GM18505 (cell line): ENCODE data around the gene FOXA3.
A peak's percentile ranks its signal among the peaks of the same experiment; 100 is the strongest.

Experiments used
- ATAC-seq: cut with Tn5 transposase; IDR thresholded peaks from one replicate; pipeline ENCODE4 v1.9.1; 2021; ENCODE audit not compliant: unreplicated experiment
- POLR2A ChIP-seq: IDR thresholded peaks from 4 replicates; pipeline ENCODE4 v1.6.1; 2011; ENCODE audit warnings: borderline replicate concordance; ENCODE audit not compliant: insufficient read depth, insufficient read length; ENCODE audit errors: extremely low read depth

The FOXA3 gene

DNA sequence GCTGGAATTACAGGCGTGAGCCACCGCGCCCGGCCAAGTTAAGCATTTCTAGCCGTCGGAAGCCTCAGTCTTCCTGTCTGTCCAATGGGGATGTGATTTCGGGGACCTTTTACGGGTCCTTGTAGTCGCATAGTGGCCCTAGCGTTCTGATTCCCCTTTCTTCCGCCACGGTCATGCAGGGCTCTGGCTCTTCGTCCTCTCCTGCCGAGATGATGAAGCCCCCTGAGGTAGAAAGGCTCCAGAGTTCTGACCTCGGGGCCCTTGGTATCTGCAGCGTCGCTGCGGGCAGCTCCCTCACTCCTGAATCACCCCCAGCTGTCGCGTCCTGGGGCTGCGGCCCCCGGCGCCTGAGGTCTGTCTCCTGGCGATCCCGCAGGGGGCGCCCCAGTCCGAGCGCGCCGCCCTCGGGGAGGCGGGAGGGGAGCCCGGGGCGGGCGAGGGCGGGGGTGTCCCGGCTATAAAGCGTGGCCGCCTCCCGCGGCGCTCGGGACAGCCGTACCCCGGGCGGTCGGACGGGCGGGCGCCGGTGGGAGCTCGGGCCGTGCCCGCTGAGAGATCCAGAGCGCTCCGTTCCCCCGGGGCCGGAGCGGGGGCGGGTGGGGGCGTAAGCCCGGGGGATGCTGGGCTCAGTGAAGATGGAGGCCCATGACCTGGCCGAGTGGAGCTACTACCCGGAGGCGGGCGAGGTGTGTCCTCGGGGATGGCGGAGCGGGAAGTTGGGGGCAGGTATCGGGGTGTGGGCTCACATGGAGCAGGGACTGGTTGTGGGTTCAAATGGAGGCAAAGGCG lies at the start of gene FOXA3:
TSS of gene FOXA3 (plus strand) at position 487 of the 789 bp plus-strand sequence. CDS start at position 618, 131 bp downstream.
- peak; percentile 19 for TF ChIP-seq POLR2A
- ATAC-seq, result peak; percentile 36

DNA sequence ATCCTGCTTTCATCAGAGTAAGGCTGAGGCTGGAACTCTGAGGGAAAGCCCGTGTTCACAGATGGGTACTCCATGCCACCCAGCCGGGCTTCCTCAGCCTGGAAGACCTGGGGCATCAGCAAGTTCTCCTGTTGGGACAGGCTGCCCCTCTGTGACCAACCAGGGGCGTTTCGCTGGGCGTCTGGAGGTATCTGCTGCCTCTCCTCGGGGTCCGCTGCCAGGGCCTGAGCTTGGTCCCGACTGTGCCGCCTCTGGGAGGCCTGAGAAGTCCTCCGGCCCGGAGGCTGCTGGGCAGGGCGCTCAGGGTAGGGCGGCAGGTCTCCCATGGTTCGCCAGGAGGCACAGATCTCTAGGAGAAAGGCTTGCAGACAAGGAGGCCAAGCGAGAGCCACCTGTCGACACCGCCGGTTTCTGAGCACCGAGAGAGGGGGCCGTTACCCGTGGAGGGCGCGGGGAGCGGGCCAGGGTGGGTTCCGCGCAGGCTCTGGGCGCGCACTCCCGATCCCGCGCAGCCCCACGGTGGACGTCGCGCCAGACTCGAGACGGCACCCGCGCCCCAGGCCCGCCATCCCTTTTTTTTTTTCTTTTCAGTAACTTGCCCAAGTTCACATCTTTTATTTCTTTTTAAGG lies 49.2 kb upstream of the FOXA3 start, which contains the start of gene RSPH6A:
TSS of gene RSPH6A (minus strand) at position 458 of the 630 bp plus-strand sequence. CDS start at position 326, 132 bp downstream.
- no peak for ATAC-seq
- no peak for TF ChIP-seq POLR2A

DNA sequence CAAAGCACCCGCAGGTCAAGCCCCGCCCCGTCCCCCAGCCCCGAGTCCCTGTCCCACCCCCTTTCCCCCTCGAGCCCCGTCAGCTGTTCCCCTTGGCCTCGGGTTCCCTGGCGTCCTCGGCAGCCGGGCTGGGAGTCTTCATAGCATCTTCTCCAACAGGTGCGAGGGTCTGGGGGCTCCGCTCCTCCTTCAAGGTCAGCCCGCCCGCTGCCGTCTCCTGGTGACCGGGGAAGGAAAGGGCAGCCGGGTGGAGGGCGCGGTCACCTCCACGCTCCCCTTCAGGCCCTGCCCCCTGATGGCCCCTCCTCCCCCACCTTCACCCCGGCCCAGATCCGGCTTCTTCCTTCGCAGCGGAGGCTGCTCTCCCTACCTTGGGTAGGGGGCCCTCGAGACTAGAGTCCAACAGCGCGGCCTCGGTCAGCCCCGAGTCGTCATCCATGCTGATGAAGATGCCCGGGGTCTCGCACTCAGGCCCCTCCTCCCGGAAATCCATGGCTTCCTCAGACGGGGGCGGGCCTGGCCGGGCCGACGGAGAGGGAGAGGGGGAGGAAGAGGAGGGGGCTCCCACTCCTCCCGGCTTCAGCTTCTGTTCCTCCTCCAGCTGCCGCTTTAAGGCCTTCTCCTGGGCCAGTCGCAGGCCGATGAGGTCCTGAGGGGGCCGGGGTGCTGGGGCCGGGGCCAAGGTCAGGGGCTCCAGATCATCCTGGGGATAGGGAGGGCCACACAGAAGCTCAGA lies 48.5 kb upstream of the FOXA3 start:
- no peak for TF ChIP-seq POLR2A
- ATAC-seq, result no peak

DNA sequence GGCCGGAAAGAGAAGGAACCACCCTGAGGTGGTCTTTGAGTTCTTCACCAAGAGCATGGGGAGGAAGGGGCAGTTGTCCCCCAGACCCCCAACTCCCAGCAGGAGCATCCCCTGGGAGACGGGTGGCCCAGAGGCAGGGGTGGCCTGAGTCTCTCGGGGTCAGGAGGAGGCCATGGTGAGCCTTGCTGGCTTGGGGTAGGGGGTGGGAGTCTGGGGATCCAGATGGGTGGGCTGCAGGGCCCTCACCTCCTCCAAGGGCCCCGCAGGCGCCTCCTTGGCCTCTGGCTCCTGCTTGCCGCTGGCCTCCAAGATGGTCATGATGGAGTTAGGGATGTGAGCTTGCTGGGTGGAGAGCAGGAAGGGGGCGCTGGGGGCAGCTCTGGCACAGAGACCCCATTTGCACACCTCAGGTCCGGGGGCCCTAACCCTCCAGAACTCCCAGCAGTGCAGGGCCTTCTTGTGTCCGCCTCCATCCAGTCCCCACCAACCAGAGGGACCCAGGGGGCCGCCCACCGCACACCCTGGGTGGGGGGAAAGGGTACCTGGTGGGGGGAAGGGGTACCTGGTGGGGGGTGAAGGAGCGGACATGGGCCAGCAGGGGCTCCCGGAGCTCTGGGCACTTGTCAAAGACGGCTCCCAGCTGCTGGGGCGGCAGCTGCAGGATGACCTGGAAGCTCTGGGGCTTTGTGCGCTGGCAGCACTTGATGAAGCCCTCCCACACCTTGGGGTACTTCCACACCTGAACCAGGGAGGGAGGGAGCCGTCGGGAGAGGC lies 47.7 kb upstream of the FOXA3 start:
- no peak for ATAC-seq
- TF ChIP-seq POLR2A, result no peak

DNA sequence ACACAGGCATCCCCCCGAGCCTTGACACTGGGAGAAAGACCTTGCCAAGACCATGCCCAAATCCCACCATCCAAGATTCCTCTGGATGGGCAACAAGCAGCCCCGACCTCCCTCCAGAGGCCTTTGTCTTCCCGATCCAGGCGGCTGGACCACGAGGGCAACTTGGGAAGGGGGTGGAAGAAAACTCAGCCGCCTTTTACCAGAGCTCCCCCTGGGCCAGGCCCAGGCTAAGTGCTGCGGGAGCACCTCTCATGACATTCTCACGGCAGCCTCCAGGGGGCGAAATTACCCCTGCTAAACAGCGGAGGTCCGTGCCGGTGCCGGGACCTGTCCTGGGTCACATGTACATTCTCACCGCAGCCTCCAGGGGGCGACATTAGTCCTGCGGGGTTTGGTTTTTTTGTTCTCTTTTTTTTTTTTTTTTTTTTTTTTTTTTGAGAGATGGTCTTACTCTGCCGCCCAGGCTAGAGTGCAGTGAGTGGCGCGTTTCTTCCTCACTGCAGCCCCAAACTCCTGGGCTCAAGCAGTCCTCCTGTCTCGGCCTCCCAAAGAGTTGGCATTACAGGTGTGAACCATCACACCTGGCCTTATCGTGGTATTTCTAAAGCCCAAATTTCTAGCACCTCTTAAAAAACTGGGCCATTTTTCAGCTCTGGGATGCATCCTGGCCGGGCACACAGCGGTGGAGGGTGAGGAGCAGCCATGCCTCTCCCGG lies 47.0 kb upstream of the FOXA3 start:
- no peak for TF ChIP-seq POLR2A
- peak; percentile 58 for ATAC-seq

DNA sequence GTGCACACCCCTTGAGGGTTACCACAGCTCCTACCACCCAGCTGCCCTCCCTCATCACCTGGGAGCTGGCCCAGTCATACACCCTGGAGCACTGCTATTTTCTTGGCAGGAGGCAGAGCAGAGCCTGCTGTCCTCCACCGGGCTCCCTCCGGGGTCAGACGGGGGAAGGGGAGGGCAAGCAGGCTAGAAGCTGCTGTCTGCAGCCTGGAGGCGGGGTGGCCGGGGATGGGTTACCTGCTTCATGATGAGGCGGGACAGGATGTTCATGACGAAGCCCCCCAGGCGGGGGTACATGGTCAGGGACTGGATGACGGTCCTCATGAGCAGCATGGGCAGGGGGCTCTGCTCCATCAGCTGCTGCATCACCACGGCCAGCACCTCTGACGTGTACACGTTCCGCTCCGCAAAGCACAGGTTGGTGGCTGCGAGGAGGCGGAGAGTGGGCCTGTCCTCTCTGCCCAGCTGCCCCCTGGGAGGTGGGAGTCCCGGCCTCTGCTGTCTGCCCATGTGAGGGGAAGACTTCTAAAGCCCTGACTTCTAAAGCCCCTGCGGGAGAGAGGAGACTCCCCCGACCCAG lies 46.3 kb upstream of the FOXA3 start:
- ATAC-seq, result no peak
- TF ChIP-seq POLR2A, result no peak

- ATAC-seq, result no peak
- no peak for TF ChIP-seq POLR2A
Observed at GRCh38 chr19:45819769-45820168, 44.4 kb upstream of the FOXA3 start.

DNA sequence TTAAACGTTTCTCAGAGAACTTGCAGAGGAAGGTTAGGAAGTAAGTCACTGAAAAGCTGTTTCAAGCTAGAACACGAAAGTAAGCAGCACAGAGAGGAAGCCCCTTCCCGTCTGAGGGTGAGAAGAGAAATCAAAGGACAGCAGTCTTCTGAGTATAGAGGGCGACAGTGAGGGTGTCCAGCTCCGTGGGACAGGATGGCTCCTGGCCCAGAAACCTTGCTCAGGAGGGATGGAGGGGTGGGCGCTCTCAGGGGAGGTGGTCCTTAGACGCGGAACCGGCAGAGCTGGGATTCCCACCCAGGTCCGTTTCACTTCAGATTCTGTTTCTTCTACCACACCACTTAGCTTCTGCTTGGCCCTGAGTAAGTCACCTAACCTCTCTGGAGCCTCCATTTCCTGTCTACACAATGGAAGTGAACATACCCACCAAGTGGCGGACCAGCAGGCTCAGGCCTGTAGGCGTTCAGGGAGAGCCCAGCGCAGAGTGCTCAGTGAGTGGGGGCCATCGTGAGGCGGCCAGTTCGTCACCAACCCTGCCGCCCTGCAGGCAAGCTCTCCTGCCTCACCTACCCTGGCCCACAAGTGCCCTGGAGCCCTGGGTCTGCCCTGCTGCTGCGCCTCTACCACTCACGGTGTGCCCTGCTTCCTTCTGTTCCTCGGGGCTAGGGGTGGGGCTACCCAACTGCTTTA lies 43.6 kb upstream of the FOXA3 start:
- ATAC-seq, result no peak
- no peak for TF ChIP-seq POLR2A

DNA sequence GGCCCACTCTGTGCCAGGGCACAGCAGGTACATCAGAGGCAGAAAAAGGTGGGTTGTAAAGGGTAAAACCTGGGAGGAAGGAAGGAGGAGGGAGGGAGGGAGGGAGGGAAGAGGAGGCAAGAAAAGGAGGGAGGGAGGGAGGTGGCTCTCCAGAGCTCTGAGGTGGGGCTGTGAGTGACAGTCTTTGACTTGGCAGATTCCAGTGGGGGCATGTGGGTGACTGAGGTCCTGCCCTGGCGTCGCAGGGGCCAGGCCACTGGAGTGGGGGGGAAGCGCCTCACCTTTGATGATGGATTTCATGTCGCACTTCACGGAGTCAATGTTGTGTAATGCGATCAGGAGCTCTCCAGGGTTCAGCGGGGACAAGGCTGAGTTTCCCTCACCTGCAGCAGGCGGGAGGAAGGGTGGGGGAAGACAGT lies 43.0 kb upstream of the FOXA3 start:
- ATAC-seq, result no peak
- TF ChIP-seq POLR2A, result no peak

DNA sequence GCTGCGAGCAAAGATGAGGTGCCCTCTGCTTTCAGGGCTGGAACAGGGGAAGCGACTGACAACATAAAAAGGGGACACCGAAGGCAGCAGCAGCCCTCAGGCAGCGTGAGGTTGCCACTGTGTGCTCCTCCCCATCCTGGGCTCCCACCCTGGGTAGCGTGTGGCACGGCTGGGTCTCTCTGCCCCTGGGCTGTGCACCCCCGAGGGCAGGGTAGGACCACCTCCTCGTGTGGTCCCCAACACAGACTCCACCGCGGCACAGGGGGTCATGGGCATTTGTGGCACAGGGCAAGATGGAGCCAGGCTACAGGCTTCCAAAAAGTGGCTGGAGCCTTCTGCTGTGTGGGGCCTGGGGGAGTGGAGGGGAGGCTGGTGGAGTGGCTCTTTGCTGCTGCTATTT lies 42.6 kb upstream of the FOXA3 start:
- no peak for TF ChIP-seq POLR2A
- no peak for ATAC-seq

GRCh38 chr19:45822716-45823115 lies 41.4 kb upstream of the FOXA3 start:
- ATAC-seq, result no peak
- no peak for TF ChIP-seq POLR2A
